Spinal cord (tissue), 10 donors: ENCODE measurements around the gene PHGDH. TPM values are rescaled to one million over a fixed set of nuclear protein-coding genes. Genes with fewer than 3 reads are reported as not detected.

ENCODE experiments used
- DNase-seq, 6 donors: peaks; one replicate each; pipeline versions ENCODE4 v3.0.0 to v3.0.0-alpha.2; 2013 to 2015; ENCODE audit warnings: low spot score in 6 of 6, low read depth in 4 of 6
- H3K27ac ChIP-seq: one replicate; pipeline ENCODE4 v1.5.1; 2013; ENCODE audit warnings: low read depth, low read length, control low read depth
- H3K27me3 ChIP-seq: one replicate; pipeline ENCODE4 v1.6.1; 2013; ENCODE audit warnings: low read length; ENCODE audit not compliant: control insufficient read depth, insufficient read depth
- H3K36me3 ChIP-seq: one replicate; pipeline ENCODE4 v1.6.1; 2013; ENCODE audit warnings: low read length; ENCODE audit not compliant: control insufficient read depth, insufficient read depth
- H3K4me1 ChIP-seq: one replicate; pipeline ENCODE4 v1.6.1; 2013; ENCODE audit warnings: low read length; ENCODE audit not compliant: control insufficient read depth, insufficient read depth
- H3K4me3 ChIP-seq: one replicate; pipeline ENCODE4 v1.5.1; 2013; ENCODE audit warnings: low read depth, low read length, control low read depth
- H3K9me3 ChIP-seq: one replicate; pipeline ENCODE4 v1.6.1; 2013; ENCODE audit warnings: low read length; ENCODE audit not compliant: control insufficient read depth, insufficient read depth
- WGBS: methylation state at CpG from one replicate; pipeline ENCODE4 v1.1.5; 2013; ENCODE audit warnings: missing lambda C conversion rate; ENCODE audit not compliant: insufficient coverage; 5-methylcytosine and 5-hydroxymethylcytosine counted together
- polyA plus RNA-seq, 2 donors: library from polyadenylated mRNA; unstranded; fragments of 120-200 nt; gene quantifications; one replicate each; pipeline ENCODE4 v1.2.1, GENCODE V29; 2013; ENCODE audit not compliant: insufficient read length in 2 of 2
- total RNA-seq, 2 donors: library from RNA; depleted of rRNA in 1 of 2; stranded (reverse); fragments of 120-200 nt in 1 of 2; fragments of >200 nt in 1 of 2; gene quantifications; one replicate each; pipeline versions ENCODE4 v1.2.3 to v1.2.4, GENCODE V29; 2013 to 2014
- donor health status: healthy.

PHGDH gene
- total and polyA plus RNA-seq, 4 donors: 72.1 to 227 (median 143) TPM

DNA sequence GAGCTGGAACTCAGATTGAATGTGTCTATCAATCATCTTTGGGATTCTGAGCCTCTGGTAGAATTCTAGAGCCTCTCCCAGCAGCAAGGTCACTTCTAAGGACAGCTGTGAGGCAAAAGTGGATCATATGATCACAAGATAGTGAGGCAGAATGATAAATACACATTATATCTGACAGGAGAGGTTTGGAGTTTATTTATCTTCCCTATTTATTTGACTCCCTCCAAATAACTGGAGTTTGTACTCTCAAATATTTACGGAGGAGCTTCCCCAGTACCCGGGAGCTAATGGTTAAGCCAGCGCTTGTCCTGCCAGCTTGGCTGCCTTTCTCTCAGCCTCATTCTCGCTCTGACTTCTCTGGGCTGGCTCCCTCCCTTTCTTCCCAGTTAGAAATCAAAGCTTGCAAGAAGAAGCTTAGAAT is 54.6 kb downstream of the PHGDH start:
- Histone ChIP-seq H3K36me3 (no peaks in the 10 kb centered on the region), H3K27me3 (no peaks in the 10 kb centered on the region), H3K9me3 (no peaks in the 10 kb centered on the region), H3K27ac (peak overlapping the region; percentile 37), H3K4me1 (peaks cover 7% of the 10 kb centered on the region), H3K4me3 (no peak overlapping the region)
- 45% methylated on average over 3 of the region's 4 CpGs for WGBS
- peak in 4 of 6 donors; percentile 14 to 56 (median 28) for DNase-seq

DNA sequence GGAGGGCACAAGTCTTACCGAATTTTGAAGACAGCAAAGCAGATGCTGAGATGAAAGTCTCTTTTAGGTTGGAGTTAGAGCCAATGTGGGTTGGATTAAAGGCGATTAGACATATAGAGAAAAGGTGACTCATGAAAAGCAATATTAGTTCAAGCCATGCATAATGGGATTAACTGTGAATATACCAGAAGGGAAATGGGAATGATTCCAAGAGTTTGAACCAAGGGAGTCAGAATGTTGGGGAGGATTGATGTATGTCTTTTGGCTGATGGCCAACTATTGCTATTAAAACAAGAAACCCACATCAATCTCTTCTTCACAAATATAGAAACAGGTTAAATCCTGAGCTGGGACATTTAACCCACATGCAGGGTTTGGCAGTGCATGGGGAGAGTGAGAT is 55.8 kb downstream of the PHGDH start:
- WGBS: 58% methylated on average over 2 of the region's 2 CpGs

DNA sequence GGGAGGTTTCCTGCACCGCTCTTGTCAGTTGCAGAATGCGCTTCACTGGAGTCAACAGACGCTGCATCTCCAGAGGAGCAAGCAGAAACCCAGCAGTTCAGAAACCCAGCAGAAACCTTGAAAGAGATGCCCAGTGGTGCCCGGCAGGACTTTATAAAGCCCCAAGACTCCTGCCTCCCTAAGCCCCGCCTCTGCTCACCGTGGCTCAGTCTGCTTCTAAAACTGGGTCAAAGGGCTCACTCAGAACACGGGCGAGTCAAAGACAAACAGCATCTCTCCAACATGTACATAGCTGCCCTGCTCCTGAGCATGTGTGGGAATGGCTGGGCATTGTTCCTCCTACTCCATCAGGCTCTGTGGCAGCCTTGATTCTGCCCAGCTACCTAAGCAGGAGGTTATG is 57.0 kb downstream of the PHGDH start, which contains the start of gene HMGCS2:
HMGCS2 (minus strand) TSS at position 128 of the 400 bp plus-strand sequence; CDS start at position 67, 61 bp downstream.
- no peak within 1 kb of the TSS for H3K4me3 ChIP-seq
- no peaks in the 10 kb centered on the region for H3K36me3 ChIP-seq
- no peaks in the 10 kb centered on the region for H3K9me3 ChIP-seq
- no peak for DNase-seq
- H3K4me1 ChIP-seq: peaks cover 7% of the 10 kb centered on the region
- 64% methylated on average over 8 of the region's 8 CpGs for WGBS
- no peak within 1 kb of the TSS for H3K27ac ChIP-seq
- H3K27me3 ChIP-seq: no peaks in the 10 kb centered on the region

More for the DNA sequence above, 55.8 kb downstream of the PHGDH start:
- Histone ChIP-seq H3K27ac (no peak overlapping the region), H3K27me3 (no peaks in the 10 kb centered on the region), H3K36me3 (no peaks in the 10 kb centered on the region), H3K4me3 (no peak overlapping the region), H3K9me3 (no peaks in the 10 kb centered on the region), H3K4me1 (peaks cover 7% of the 10 kb centered on the region)
- no peak for DNase-seq

DNA sequence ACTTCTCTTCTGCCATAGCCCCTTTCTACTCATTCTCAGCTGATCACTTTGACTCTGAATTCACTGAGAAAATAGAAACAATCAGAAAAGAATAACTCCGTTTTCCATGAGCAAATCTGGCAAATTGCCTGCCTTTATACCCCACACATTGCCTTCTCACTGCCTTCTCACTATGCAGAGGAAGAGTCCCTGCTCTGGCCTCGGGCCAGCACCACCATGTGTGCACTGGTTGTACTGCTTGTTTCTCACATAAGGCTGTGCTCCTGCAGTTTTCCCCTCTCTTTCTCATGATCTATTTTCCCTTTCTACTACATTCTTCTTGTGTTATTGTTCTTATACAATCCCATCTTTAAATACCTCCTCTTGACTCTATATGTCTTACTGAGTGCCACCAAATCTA is 59.3 kb downstream of the PHGDH start:
- H3K27ac ChIP-seq: no peak overlapping the region
- DNase-seq: peak in 3 of 6 donors; percentile 9 to 76 (median 74)
- no peak overlapping the region for H3K4me3 ChIP-seq
- peaks cover 7% of the 10 kb centered on the region for H3K4me1 ChIP-seq
- no peaks in the 10 kb centered on the region for H3K9me3 ChIP-seq
- H3K27me3 ChIP-seq: no peaks in the 10 kb centered on the region
- WGBS: 28% methylated on average over 2 of the region's 2 CpGs
- H3K36me3 ChIP-seq: no peaks in the 10 kb centered on the region

DNA sequence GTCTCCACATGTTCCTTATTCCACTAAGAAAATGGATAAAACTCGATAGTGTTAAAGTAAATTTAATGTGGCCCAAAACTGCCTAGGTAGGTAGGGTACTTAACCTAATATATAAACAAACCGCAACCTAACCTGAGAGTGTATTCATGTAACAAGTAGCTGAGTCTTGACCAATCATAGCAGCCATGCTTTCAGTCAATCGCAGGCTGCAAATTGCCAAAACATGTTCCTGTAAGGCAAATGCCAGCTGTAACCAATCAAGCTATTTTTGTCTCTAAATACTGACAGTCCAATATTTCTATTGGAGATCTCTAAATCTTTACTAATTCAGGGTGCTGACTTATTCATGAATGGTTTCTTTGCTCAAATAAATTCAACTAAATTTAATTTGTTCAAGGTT is 60.0 kb downstream of the PHGDH start:
- Histone ChIP-seq H3K27ac (no peak overlapping the region), H3K9me3 (no peaks in the 10 kb centered on the region), H3K4me3 (no peak overlapping the region), H3K4me1 (peaks cover 4% of the 10 kb centered on the region), H3K36me3 (no peaks in the 10 kb centered on the region), H3K27me3 (no peaks in the 10 kb centered on the region)
- 100% methylated on average over 2 of the region's 3 CpGs for WGBS
- DNase-seq: no peak

DNA sequence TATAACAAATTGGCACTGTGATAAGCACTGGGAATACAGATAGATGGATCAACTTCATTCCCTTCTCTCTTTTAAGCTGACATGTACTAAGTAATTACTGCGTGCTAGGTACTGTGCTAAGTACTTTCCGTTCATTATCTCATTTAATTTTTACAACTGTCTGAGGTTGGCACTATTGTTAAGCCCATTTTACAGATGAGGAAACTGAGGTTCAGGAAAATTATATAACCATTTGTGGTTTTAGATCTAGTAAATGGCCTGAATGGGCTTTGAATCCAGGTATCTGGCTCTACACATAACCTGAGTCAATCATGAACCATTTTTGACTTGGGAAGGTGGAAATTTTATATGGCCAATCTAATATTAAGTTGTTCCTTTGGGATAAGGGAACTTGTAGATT is 60.6 kb downstream of the PHGDH start:
- no peak overlapping the region for H3K4me3 ChIP-seq
- no peaks in the 10 kb centered on the region for H3K27me3 ChIP-seq
- H3K4me1 ChIP-seq: peaks cover 4% of the 10 kb centered on the region
- DNase-seq: no peak
- H3K27ac ChIP-seq: no peak overlapping the region
- H3K36me3 ChIP-seq: no peaks in the 10 kb centered on the region
- H3K9me3 ChIP-seq: no peaks in the 10 kb centered on the region
- WGBS: no CpG with 5 or more reads among the region's 2 CpGs

DNA sequence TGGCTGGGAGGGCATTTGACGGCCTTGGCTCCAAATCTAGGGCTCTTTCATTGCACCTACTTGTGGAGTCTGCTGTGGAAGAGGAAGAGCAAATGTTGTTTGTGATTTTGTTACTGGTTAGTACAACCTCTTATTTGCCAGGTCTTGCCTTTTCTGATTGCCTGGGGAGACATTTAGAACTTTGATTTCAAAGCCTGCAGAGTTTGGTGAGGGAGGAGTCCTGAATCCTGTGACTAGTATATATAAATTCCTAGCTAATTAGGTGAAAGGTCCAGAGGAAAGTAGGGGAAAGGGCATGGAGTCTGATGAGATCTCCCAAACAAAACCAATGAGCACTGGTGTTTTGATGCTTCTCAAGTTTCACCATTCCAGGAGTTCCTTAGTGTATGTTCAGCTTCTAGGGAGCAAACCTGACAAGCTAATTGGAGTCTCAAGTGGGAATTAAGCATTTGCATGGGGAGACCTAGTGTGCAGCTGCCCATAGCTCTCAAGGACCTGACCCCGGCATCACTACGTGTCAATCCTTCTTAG is 62.0 kb downstream of the PHGDH start:
- WGBS: 69% methylated on average over 3 of the region's 3 CpGs

DNA sequence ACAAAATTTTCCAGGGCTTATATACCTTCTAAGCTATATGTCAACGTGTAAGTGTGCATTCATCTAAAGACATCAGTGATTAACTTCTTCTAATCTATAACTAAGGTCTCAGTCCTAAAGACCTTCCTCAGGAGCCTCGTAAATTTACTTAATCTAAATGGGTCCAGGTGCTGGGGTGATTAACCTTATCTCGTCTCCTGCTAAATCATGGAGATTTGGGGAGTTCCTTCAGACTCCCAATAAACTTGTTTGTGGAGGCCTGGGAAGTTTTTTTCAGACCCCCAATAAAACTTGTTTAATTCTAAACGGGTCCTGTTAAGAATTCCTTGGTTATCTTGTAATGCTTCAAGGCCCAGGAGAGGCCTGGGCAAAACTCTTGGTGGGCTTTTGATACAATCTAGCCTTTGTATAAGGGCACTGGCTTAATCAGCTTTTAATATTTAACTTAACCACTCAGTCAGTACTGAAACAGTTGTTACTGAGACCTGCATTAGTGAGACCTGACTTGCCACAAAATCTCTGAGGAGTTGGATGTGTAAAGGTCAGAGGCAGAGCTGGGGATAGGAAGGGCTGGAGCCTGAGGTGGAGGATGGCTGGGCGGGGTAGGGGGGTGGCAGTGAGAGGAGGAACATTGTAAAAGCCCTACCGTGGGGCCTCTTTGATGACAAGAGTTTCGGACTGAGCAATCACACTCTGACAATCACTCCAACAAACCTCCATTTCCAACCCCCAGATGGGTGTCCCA is 63.2 kb downstream of the PHGDH start:
- H3K9me3 ChIP-seq: no peaks in the 10 kb centered on the region
- H3K27me3 ChIP-seq: no peaks in the 10 kb centered on the region
- no CpG with 5 or more reads among the region's 7 CpGs for WGBS
- peaks cover 4% of the 10 kb centered on the region for H3K4me1 ChIP-seq
- no peak for DNase-seq
- no peak overlapping the region for H3K4me3 ChIP-seq
- H3K36me3 ChIP-seq: no peaks in the 10 kb centered on the region
- no peak overlapping the region for H3K27ac ChIP-seq

More for the DNA sequence above, 62.0 kb downstream of the PHGDH start:
- no peak overlapping the region for H3K27ac ChIP-seq
- H3K36me3 ChIP-seq: no peaks in the 10 kb centered on the region
- no peaks in the 10 kb centered on the region for H3K27me3 ChIP-seq
- no peak for DNase-seq
- peaks cover 4% of the 10 kb centered on the region for H3K4me1 ChIP-seq
- H3K4me3 ChIP-seq: no peak overlapping the region
- H3K9me3 ChIP-seq: no peaks in the 10 kb centered on the region

DNA sequence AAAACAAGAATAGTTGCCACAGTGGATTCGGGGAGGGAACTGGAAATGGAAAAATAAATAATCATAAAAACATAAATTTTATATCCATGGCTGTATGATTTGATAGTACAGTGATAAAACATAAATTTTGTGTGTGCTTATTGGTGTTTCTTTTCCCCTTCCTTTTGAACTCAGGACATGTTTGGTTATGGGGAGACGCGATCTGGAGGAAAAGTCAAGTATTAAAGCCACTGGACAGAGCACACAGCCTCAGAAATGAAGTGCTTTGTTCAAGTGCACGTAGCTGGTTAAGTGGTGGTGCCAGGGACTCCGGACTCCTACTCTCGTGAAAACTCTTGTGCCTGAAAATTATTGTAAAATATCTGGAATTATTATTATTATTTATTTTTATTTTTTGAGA is 66.6 kb downstream of the PHGDH start:
- no CpG with 5 or more reads among the region's 6 CpGs for WGBS
- H3K36me3 ChIP-seq: no peaks in the 10 kb centered on the region
- H3K4me1 ChIP-seq: no peaks in the 10 kb centered on the region
- H3K27me3 ChIP-seq: no peaks in the 10 kb centered on the region
- DNase-seq: no peak
- H3K9me3 ChIP-seq: no peaks in the 10 kb centered on the region
- H3K4me3 ChIP-seq: no peak overlapping the region
- H3K27ac ChIP-seq: no peak overlapping the region
